IMR-90 (cell line): ENCODE data around the gene PHACTR3.

Source experiments
- CEBPB ChIP-seq: IDR thresholded peaks from 2 replicates; pipeline ENCODE4 v1.6.1; 2012; ENCODE audit warnings: low read depth, low read length, improper control_type of control experiment
- MXI1 ChIP-seq: IDR thresholded peaks from 2 replicates; pipeline ENCODE4 v1.6.1; 2012; ENCODE audit warnings: low read depth, mild to moderate bottlenecking, low read length, moderate library complexity, borderline replicate concordance
- POLR2A ChIP-seq: IDR thresholded peaks from 2 replicates; pipeline ENCODE4 v1.6.1; 2012; ENCODE audit warnings: mild to moderate bottlenecking, low read depth, low read length
- RFX5 ChIP-seq: IDR thresholded peaks from 2 replicates; pipeline ENCODE4 v1.8.0; 2012; ENCODE audit warnings: low read depth, mild to moderate bottlenecking, low read length, moderate library complexity
- SMC3 ChIP-seq: fragments of 150-350 bp; IDR thresholded peaks from 2 replicates; pipeline ENCODE4 v1.6.1; 2016; ENCODE audit warnings: low read depth, mild to moderate bottlenecking, antibody characterized with exemption, low read length, moderate library complexity
- TF ChIP-seq, protein P1 (sequence below): conservative IDR thresholded peaks from 2 replicates; pipeline ENCODE4 v1.5.1; 2012; ENCODE audit warnings: mild to moderate bottlenecking, low read depth, low read length, improper control_type of control experiment

DNA sequence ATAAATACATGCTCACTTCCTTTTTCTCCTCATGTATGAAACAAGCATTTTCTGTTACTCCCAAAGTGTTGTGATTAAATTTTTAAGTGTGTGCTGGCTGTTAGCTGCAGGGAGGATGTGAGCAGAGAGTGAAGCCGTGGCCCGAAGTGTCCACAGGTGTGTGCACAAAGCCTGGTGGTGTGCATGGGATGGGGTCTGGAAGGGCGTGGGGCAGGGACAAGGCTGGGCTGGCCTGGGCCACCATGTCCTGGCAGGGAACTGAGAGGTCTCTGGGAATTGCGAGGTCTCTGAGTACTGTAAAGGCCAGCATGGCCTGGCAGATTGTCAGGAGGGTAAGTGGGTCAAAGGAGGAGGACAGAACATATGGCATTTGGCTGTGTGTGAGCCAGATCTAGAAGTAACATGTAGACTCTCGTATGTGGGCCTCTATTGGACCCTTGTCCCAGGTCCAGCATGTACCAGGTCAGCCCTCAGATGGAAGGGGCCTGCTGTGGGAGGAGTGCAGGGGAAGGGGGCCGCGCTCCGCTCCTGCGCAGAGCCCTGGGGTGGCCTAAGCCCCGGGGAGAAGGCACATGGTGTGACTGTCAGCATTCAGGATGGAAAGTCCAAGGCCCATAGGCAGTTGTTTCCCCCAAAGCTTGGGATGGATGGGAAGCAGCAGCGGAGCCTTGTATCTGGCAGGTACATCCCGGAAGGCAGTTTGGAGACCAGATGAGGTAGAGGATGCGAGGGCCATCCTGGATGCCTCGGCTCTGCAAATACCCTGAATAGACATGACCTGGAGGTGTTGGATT lies 45.1 kb upstream of the PHACTR3 start:
- TF ChIP-seq, protein P1, sequence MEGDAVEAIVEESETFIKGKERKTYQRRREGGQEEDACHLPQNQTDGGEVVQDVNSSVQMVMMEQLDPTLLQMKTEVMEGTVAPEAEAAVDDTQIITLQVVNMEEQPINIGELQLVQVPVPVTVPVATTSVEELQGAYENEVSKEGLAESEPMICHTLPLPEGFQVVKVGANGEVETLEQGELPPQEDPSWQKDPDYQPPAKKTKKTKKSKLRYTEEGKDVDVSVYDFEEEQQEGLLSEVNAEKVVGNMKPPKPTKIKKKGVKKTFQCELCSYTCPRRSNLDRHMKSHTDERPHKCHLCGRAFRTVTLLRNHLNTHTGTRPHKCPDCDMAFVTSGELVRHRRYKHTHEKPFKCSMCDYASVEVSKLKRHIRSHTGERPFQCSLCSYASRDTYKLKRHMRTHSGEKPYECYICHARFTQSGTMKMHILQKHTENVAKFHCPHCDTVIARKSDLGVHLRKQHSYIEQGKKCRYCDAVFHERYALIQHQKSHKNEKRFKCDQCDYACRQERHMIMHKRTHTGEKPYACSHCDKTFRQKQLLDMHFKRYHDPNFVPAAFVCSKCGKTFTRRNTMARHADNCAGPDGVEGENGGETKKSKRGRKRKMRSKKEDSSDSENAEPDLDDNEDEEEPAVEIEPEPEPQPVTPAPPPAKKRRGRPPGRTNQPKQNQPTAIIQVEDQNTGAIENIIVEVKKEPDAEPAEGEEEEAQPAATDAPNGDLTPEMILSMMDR: no peak
- TF ChIP-seq POLR2A (no peak), RFX5 (no peak), CEBPB (no peak), SMC3 (no peak), MXI1 (no peak)
